Natural killer cell (primary cell): ENCODE results near the gene FAT4. TPM values are rescaled to one million over a fixed set of nuclear protein-coding genes. Genes with fewer than 3 reads are reported as not detected.
A peak's percentile ranks its signal among the peaks of the same experiment; 100 is the strongest.

Experiments used
- ATAC-seq, 3 donors: fragments of 150-1000 bp in 2 of 3; fragments of 200-7000 bp in 1 of 3; cut with Tn5 transposase; 1 replicate in 1 of 3; 2 replicates in 2 of 3; pipeline ENCODE4 v1.10.0; 2021; ENCODE audit warnings: mild to moderate bottlenecking in 2 of 3, moderate library complexity in 2 of 3
- DNase-seq, 2 donors: peaks; one replicate each; pipeline versions ENCODE4 v3.0.0 to v3.0.0-alpha.2; 2013 to 2021; ENCODE audit warnings: mixed read lengths in 1 of 2
- H3K27ac ChIP-seq: one replicate; pipeline ENCODE4 v1.5.1; 2013; ENCODE audit warnings: mild to moderate bottlenecking, low read length
- H3K27me3 ChIP-seq: one replicate; pipeline ENCODE4 v1.6.1; 2013; ENCODE audit warnings: low read length; ENCODE audit not compliant: control insufficient read depth, insufficient read depth
- H3K36me3 ChIP-seq: one replicate; pipeline ENCODE4 v1.6.1; 2013; ENCODE audit warnings: low read length; ENCODE audit not compliant: control insufficient read depth, insufficient read depth
- H3K4me1 ChIP-seq: one replicate; pipeline ENCODE4 v1.6.1; 2013; ENCODE audit warnings: low read length; ENCODE audit not compliant: control insufficient read depth, insufficient read depth
- H3K4me3 ChIP-seq: one replicate; pipeline ENCODE4 v1.5.1; 2013; ENCODE audit warnings: low read length
- H3K9me3 ChIP-seq: one replicate; pipeline ENCODE4 v1.6.1; 2013; ENCODE audit warnings: low read length; ENCODE audit not compliant: control insufficient read depth, insufficient read depth
- H3K27ac Mint-ChIP-seq, 2 donors: one replicate each; pipeline ENCODE4 v1.8.0; 2022; ENCODE audit warnings: mild to moderate bottlenecking in 2 of 2, mixed read lengths in 2 of 2, moderate library complexity in 1 of 2
- H3K27me3 Mint-ChIP-seq, 2 donors: one replicate each; pipeline ENCODE4 v1.8.0; 2022; ENCODE audit warnings: low read depth in 2 of 2, mixed read lengths in 2 of 2
- H3K36me3 Mint-ChIP-seq: one replicate; pipeline ENCODE4 v1.8.0; 2022; ENCODE audit warnings: mixed read lengths
- H3K4me1 Mint-ChIP-seq, 2 donors: one replicate each; pipeline ENCODE4 v1.8.0; 2022; ENCODE audit warnings: mixed read lengths in 2 of 2
- H3K4me3 Mint-ChIP-seq: one replicate; pipeline ENCODE4 v1.8.0; 2022; ENCODE audit warnings: mild to moderate bottlenecking, moderate library complexity, mixed read lengths
- H3K9me3 Mint-ChIP-seq, 2 donors: one replicate each; pipeline ENCODE4 v1.8.0; 2022; ENCODE audit warnings: mixed read lengths in 2 of 2
- WGBS: methylation state at CpG from one replicate; pipeline ENCODE4 v1.1.7; 2013; ENCODE audit warnings: missing lambda C conversion rate; ENCODE audit not compliant: insufficient coverage; 5-methylcytosine and 5-hydroxymethylcytosine counted together
- intact Hi-C: fragments of 100-400 bp; cut with micrococcal nuclease; formaldehyde crosslinking; loops from one replicate; pipeline ENCODE4 v1.14.2; 2022
- total RNA-seq, 4 donors: library from RNA; stranded (reverse); fragments of 120-200 nt in 1 of 4; gene quantifications; one replicate each; pipeline versions ENCODE4 v1.2.3 to v1.2.4, GENCODE V29; 2013 to 2022
- TF ChIP-seq, protein P1 (sequence below): fragments of 200-600 bp; IDR thresholded peaks from one replicate; pipeline ENCODE4 v1.8.0; 2022; ENCODE audit warnings: antibody characterized with exemption

Gene FAT4
- total RNA-seq, 3 donors from 2014 or later (not counting 1 experiment from before 2014, with no cell fraction given), result 4.5 to 8.0 (median 5.1) TPM

DNA sequence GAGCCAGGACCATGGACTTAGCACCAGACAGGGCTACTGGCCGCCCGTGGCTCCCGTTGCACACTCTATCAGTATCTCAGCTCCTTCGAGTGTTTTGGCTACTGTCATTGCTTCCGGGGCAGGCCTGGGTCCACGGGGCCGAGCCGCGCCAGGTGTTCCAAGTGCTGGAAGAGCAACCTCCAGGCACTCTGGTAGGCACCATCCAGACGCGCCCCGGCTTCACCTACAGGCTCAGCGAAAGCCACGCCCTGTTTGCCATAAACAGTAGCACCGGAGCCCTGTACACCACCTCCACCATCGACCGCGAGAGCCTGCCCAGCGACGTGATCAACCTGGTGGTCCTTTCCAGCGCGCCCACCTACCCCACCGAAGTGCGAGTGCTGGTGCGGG, 1.6 kb downstream of the FAT4 start:
- 2% methylated on average over 25 of the region's 25 CpGs for WGBS
- H3K27me3 ChIP-seq, result peaks cover 2% of the 10 kb centered on the region

DNA sequence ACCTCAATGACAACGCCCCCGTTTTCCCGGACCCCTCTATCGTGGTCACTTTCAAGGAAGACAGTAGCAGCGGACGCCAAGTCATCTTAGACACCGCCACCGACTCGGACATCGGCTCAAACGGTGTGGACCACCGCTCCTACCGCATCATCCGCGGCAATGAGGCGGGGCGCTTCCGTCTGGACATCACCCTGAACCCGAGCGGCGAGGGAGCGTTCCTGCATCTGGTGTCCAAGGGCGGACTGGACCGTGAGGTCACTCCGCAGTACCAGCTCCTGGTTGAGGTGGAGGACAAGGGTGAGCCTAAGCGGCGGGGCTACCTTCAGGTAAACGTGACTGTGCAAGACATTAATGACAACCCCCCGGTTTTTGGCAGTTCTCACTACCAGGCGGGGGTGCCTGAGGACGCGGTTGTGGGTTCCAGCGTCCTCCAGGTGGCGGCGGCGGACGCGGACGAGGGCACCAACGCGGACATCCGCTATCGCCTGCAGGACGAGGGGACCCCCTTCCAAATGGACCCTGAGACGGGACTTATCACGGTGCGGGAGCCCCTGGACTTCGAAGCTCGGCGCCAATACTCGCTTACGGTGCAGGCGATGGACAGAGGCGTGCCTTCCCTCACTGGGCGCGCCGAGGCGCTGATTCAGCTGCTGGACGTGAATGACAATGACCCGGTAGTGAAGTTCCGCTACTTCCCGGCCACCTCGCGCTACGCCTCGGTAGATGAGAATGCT, 2.2 kb downstream of the FAT4 start:
- intact Hi-C loops, result loop anchor here (10.0 kb wide), 1 partner anchor 148 kb away; no protein-coding TSS in a partner anchor
- TF ChIP-seq, protein P1, sequence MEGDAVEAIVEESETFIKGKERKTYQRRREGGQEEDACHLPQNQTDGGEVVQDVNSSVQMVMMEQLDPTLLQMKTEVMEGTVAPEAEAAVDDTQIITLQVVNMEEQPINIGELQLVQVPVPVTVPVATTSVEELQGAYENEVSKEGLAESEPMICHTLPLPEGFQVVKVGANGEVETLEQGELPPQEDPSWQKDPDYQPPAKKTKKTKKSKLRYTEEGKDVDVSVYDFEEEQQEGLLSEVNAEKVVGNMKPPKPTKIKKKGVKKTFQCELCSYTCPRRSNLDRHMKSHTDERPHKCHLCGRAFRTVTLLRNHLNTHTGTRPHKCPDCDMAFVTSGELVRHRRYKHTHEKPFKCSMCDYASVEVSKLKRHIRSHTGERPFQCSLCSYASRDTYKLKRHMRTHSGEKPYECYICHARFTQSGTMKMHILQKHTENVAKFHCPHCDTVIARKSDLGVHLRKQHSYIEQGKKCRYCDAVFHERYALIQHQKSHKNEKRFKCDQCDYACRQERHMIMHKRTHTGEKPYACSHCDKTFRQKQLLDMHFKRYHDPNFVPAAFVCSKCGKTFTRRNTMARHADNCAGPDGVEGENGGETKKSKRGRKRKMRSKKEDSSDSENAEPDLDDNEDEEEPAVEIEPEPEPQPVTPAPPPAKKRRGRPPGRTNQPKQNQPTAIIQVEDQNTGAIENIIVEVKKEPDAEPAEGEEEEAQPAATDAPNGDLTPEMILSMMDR, result no peak
- Histone ChIP-seq H3K27ac (no peak overlapping the region), H3K4me1 (peaks cover 36% of the 10 kb centered on the region), H3K27me3 (peaks cover 2% of the 10 kb centered on the region), H3K36me3 (no peaks in the 10 kb centered on the region), H3K4me3 (peak overlapping the region; percentile 77), H3K9me3 (peaks cover 4% of the 10 kb centered on the region)
- H3K4me1 Mint-ChIP-seq, result peaks cover 51 to 60% of the 10 kb centered on the region in 2 donors
- WGBS, result 4% methylated on average over 66 of the region's 66 CpGs
- ATAC-seq, result peak in 1 of 3 donors; percentile 6
- peaks cover 0 to 2% of the 10 kb centered on the region in 2 donors for H3K9me3 Mint-ChIP-seq
- H3K27ac Mint-ChIP-seq, result peak overlapping the region; percentile 78 to 92
- DNase-seq, result peak in 1 of 2 donors; percentile 21
- no peaks in the 10 kb centered on the region for H3K36me3 Mint-ChIP-seq
- peak overlapping the region; percentile 96 for H3K4me3 Mint-ChIP-seq
- H3K27me3 Mint-ChIP-seq, result peaks cover 2 to 10% of the 10 kb centered on the region in 2 donors

More for the DNA sequence above, 1.6 kb downstream of the FAT4 start:
- peaks cover 47 to 57% of the 10 kb centered on the region in 2 donors for H3K4me1 Mint-ChIP-seq
- Histone ChIP-seq H3K4me3 (peak overlapping the region; percentile 77), H3K36me3 (no peaks in the 10 kb centered on the region), H3K4me1 (peaks cover 36% of the 10 kb centered on the region), H3K9me3 (peaks cover 4% of the 10 kb centered on the region), H3K27ac (no peak overlapping the region)
- ATAC-seq, result no peak
- intact Hi-C loops, result loop anchor here (10.0 kb wide), 1 partner anchor 148 kb away; no protein-coding TSS in a partner anchor
- DNase-seq, result peak in 1 of 2 donors; percentile 22
- no peaks in the 10 kb centered on the region for H3K36me3 Mint-ChIP-seq
- H3K4me3 Mint-ChIP-seq, result peak overlapping the region; percentile 96
- peaks cover 5 to 11% of the 10 kb centered on the region in 2 donors for H3K27me3 Mint-ChIP-seq
- H3K9me3 Mint-ChIP-seq, result peaks cover 0 to 2% of the 10 kb centered on the region in 2 donors
- peak overlapping the region; percentile 78 to 92 for H3K27ac Mint-ChIP-seq
- TF ChIP-seq, protein P1, result no peak

DNA sequence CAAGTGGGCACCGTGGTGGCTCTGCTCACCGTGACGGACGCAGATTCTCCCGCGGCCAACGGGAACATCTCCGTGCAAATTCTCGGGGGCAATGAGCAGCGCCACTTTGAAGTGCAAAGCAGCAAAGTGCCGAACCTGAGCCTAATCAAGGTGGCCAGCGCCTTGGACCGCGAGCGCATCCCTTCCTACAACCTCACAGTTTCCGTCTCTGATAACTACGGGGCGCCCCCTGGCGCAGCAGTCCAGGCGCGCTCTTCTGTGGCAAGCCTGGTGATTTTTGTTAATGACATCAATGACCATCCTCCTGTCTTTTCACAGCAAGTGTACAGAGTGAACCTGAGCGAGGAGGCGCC, 2.7 kb downstream of the FAT4 start:
- DNase-seq, result peak in 1 of 2 donors; percentile 45
- Mint-ChIP-seq H3K27me3 (peaks cover 0 to 4% of the 10 kb centered on the region in 2 donors), H3K4me1 (peaks cover 56 to 66% of the 10 kb centered on the region in 2 donors), H3K36me3 (no peaks in the 10 kb centered on the region), H3K4me3 (peak overlapping the region; percentile 96), H3K9me3 (peaks cover 0 to 2% of the 10 kb centered on the region in 2 donors), H3K27ac (peak overlapping the region; percentile 18 to 92)
- Histone ChIP-seq H3K27ac (no peak overlapping the region), H3K36me3 (no peaks in the 10 kb centered on the region), H3K27me3 (peaks cover 2% of the 10 kb centered on the region), H3K4me1 (peaks cover 36% of the 10 kb centered on the region), H3K4me3 (peak overlapping the region; percentile 77), H3K9me3 (peaks cover 4% of the 10 kb centered on the region)
- TF ChIP-seq, protein P1, result peak; percentile 49
- peak; percentile 26 to 36 (median 30) for ATAC-seq
- intact Hi-C loops, result loop anchor here (10.0 kb wide), 1 partner anchor 147 kb away; no protein-coding TSS in a partner anchor
- WGBS, result 4% methylated on average over 23 of the region's 23 CpGs
